ENCODE measurements around the gene TCEANC.
A peak's percentile ranks its signal among the peaks of the same experiment; 100 is the strongest.

Gene TCEANC, protein sequence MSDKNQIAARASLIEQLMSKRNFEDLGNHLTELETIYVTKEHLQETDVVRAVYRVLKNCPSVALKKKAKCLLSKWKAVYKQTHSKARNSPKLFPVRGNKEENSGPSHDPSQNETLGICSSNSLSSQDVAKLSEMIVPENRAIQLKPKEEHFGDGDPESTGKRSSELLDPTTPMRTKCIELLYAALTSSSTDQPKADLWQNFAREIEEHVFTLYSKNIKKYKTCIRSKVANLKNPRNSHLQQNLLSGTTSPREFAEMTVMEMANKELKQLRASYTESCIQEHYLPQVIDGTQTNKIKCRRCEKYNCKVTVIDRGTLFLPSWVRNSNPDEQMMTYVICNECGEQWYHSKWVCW

DNA sequence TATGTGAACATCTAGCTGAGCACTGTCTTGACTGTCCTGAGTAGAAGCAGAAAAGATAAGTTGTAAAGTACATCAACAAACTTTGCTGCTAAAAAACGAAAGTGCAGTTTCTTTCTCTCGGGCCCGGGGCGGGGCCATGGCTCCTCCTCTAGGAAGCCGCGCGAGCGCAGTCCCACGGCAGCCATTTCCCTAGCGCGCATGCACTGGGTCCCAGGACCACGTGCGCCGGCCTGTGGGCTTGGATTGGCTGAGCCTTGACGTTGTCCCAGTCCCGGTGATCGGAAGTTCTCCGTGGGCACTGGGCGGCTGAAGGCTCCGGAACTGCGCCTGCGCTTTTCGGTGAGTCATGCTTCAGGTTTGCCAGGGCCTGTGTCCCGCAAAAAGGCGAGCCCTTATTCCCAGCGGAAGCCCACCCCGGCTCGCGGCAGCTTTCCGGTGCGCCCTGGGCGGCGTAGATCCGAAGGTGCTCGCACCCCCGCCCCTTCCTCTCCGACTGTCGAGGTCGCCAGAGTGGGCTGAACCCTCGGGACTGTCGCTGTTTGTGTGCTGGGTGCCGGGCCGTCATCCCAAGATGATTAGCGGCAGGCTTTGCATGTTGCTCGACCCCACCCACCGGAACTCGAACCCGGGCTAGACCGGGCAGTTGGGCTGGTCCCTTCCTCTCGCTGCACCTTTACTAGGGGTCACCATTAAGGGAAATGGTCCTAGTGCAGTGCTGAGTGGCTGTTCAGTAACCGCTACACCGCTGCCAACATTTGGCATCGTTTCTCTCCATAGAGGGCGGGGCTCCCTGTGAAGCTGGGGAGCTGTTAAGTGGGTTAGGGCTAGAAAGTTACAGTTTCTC is at the start of gene TCEANC:
Gene TCEANC (plus strand): TSS at position 292 of the 844 bp plus-strand sequence. CDS start 9,368 bp downstream, outside the sequence.
- DNase-seq (ENCODE audit: low read depth), result peak; percentile 96
- H3K4me3 ChIP-seq (ENCODE audit: low read length), result peak within 1 kb of the TSS; percentile 75
- TF ChIP-seq, protein P1, sequence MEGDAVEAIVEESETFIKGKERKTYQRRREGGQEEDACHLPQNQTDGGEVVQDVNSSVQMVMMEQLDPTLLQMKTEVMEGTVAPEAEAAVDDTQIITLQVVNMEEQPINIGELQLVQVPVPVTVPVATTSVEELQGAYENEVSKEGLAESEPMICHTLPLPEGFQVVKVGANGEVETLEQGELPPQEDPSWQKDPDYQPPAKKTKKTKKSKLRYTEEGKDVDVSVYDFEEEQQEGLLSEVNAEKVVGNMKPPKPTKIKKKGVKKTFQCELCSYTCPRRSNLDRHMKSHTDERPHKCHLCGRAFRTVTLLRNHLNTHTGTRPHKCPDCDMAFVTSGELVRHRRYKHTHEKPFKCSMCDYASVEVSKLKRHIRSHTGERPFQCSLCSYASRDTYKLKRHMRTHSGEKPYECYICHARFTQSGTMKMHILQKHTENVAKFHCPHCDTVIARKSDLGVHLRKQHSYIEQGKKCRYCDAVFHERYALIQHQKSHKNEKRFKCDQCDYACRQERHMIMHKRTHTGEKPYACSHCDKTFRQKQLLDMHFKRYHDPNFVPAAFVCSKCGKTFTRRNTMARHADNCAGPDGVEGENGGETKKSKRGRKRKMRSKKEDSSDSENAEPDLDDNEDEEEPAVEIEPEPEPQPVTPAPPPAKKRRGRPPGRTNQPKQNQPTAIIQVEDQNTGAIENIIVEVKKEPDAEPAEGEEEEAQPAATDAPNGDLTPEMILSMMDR (conservative IDR thresholded peaks at IDR 0.05; ENCODE audit: low read length), result no peak

DNA sequence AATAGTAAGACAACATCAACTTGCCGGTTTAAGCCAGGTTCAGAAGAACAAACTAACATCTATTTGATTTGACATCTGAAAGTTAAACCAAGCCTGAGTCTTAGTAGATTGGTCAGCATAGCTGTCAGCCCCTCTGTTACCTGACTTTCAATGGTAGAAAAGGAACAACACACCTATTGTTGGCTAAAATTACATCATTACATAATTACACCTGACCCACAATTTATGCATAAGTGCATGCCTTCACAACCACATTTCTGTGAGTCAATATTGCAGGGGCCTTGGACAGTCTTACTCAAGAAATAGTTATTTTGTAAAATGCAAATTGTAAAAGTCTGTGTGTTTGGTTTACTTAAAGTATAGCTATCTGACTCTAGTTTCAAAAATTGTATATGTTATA is 47.3 kb upstream of the TCEANC start:
- no peak overlapping the region for H3K4me3 ChIP-seq (ENCODE audit: low read length)
- DNase-seq (ENCODE audit: low read depth), result no peak
- TF ChIP-seq, protein P1 (conservative IDR thresholded peaks at IDR 0.05; ENCODE audit: low read length), result no peak

DNA sequence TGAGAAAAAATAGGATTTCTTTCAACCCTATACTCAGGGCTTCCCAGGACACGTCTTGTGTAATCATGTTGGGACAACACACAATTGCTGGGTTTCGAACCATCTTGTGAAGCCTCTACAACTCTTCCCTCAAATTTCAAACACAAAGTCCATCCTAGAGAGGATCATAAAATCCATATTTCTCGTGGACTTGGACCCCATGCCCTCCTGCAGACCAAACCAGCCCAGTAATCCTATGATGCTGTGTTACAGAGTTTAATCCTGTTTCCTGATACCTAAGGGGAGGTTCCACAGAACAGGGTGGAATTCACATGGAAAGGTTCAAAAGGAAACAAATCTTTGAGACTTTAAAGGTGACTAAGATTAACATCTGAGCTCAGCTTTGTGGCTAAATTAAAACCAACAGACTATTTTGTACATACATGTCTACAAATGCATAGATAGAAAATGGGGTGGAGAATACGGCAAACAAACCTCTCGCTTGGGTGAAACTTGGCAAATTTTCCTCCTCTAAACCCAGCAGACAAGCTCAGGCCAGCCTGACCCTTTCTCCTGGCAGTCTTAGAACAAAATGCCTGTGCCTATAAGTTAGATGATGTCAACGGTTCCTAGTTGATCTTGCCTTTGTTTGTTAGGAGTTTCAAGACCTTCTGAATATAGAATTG is 45.5 kb upstream of the TCEANC start:
- TF ChIP-seq, protein P1 (conservative IDR thresholded peaks at IDR 0.05; ENCODE audit: low read length), result no peak
- DNase-seq (ENCODE audit: low read depth), result no peak
- H3K4me3 ChIP-seq (ENCODE audit: low read length), result no peak overlapping the region

DNA sequence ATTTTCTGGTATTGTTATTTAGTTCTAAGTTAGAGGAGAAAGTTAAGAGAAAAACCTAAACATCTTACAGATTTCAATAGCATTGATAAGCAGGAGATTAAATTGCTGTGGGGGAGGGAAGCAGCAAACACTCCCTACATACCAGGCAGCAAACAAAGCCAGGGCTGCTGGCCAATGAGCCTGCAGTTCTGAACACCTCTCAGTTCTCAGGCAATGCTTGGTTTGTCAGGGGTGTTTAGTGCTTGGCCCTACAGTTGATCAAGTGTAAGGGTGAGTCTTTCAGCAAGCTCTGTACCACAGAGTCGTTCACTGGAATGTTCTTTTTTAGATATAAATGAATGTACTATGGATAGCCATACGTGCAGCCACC is 45.0 kb upstream of the TCEANC start:
- no peak overlapping the region for H3K4me3 ChIP-seq (ENCODE audit: low read length)
- DNase-seq (ENCODE audit: low read depth), result no peak
- TF ChIP-seq, protein P1 (conservative IDR thresholded peaks at IDR 0.05; ENCODE audit: low read length), result no peak

DNA sequence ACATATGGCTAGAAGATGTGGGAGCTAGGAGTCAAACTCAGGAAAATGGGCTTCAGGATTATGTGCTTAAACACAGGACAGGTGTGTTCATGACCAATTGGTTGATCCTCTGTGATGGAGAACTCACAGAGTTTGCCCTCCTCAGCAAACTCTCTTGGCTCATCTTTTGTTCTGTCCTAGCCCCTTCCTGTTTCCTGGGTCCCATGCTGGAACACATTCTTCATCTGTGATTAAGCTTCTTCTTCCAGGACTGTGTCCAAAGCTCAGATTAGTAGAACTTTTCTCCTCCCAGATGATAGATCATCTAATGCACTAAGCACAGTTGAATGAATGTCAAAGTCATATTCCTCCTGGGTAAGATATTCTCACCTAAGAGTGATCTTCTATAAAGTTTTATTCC is 38.8 kb upstream of the TCEANC start:
- TF ChIP-seq, protein P1 (conservative IDR thresholded peaks at IDR 0.05; ENCODE audit: low read length), result no peak
- H3K4me3 ChIP-seq (ENCODE audit: low read length), result no peak overlapping the region
- DNase-seq (ENCODE audit: low read depth), result no peak

DNA sequence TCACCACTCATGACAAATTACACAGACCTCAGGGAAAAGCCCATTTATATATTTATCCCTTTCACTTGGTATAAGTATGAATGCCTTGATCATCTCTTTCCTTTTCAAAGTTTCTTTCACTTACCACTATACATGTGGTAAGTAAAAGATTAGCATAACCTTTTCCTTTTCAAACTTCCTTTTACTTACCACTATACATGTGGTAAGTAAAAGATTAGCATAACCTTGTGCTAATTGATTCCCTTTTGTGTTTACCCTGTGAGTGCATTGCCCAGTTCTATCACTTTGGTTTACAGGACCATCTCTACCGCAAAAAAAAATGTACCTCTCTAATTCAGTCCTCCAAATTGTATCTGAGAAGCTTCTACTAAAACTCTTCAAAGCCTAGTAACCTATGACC is 32.7 kb upstream of the TCEANC start:
- no peak for DNase-seq (ENCODE audit: low read depth)

More for the DNA sequence above, 32.7 kb upstream of the TCEANC start:
- no peak overlapping the region for H3K4me3 ChIP-seq (ENCODE audit: low read length)
- TF ChIP-seq, protein P1 (conservative IDR thresholded peaks at IDR 0.05; ENCODE audit: low read length), result no peak

All from AG10803 (cell line).